B cell (primary cell): ENCODE data around the gene INKA1.

Experiments
- EZH2 ChIP-seq: IDR thresholded peaks from 2 replicates; pipeline ENCODE4 v1.6.1; 2012; ENCODE audit warnings: borderline replicate concordance, low read depth, mild to moderate bottlenecking, moderate library complexity, low read length; ENCODE audit not compliant: insufficient read depth, poor library complexity, severe bottlenecking
- TF ChIP-seq, protein P1 (sequence below): fragments of 200-600 bp; IDR thresholded peaks from one replicate; pipeline ENCODE4 v1.8.0; 2022; ENCODE audit warnings: antibody characterized with exemption, mild to moderate bottlenecking

GRCh38 chr3:49769926-49770325 lies 33.1 kb upstream of the INKA1 start:
- no peak for TF ChIP-seq EZH2
- TF ChIP-seq, protein P1, sequence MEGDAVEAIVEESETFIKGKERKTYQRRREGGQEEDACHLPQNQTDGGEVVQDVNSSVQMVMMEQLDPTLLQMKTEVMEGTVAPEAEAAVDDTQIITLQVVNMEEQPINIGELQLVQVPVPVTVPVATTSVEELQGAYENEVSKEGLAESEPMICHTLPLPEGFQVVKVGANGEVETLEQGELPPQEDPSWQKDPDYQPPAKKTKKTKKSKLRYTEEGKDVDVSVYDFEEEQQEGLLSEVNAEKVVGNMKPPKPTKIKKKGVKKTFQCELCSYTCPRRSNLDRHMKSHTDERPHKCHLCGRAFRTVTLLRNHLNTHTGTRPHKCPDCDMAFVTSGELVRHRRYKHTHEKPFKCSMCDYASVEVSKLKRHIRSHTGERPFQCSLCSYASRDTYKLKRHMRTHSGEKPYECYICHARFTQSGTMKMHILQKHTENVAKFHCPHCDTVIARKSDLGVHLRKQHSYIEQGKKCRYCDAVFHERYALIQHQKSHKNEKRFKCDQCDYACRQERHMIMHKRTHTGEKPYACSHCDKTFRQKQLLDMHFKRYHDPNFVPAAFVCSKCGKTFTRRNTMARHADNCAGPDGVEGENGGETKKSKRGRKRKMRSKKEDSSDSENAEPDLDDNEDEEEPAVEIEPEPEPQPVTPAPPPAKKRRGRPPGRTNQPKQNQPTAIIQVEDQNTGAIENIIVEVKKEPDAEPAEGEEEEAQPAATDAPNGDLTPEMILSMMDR = no peak
